A673 (cell line): Measurements from ENCODE around the gene CSTPP1. TPM values are rescaled to one million over a fixed set of nuclear protein-coding genes. Genes with fewer than 3 reads are reported as not detected.

Source experiments
- BruUV-seq: library from RNA; stranded (reverse); fragments of 400-500 nt; replicated peaks from 2 replicates; lab custom pipeline; 2021; lab: Mats Ljungman, UMichigan
- CTCF ChIA-PET: fragments of 300-600 bp; sonication (Branson Sonifier 250); formaldehyde crosslinking; loops from one replicate; lab custom pipeline; 2022; ENCODE audit warnings: antibody characterized with exemption; lab: Charles Lee
- POLR2A ChIA-PET: fragments of 300-600 bp; sonication (Branson Sonifier 250); formaldehyde crosslinking; loops from one replicate; lab custom pipeline; 2022; ENCODE audit warnings: antibody characterized with exemption; ENCODE audit not compliant: low non-redundant PET; lab: Charles Lee
- DNase-seq: peaks from one replicate; pipeline ENCODE4 v3.0.0-alpha.2; 2015; ENCODE audit warnings: low spot score
- H3K27ac ChIP-seq: fragments of 200-600 bp; sonication (generic); 2 replicates; pipeline ENCODE4 v1.5.1; 2016; ENCODE audit warnings: mixed run types, low read depth, mild to moderate bottlenecking, mixed read lengths, antibody characterized with exemption, low read length; ENCODE audit not compliant: poor library complexity, severe bottlenecking
- H3K27me3 ChIP-seq: fragments of 200-600 bp; sonication (generic); replicated peaks from 2 replicates; pipeline ENCODE4 v1.6.1; 2017; ENCODE audit warnings: mixed run types, low read depth, mild to moderate bottlenecking, mixed read lengths, antibody characterized with exemption, low read length; ENCODE audit not compliant: insufficient read depth, poor library complexity
- H3K36me3 ChIP-seq: fragments of 200-600 bp; sonication (generic); 2 replicates; pipeline ENCODE4 v1.6.1; 2016; ENCODE audit warnings: mixed run types, mild to moderate bottlenecking, mixed read lengths, antibody characterized with exemption, low read length; ENCODE audit not compliant: insufficient read depth, poor library complexity, severe bottlenecking
- H3K4me1 ChIP-seq: fragments of 200-600 bp; sonication (generic); 2 replicates; pipeline ENCODE4 v1.6.1; 2017; ENCODE audit warnings: mixed run types, mild to moderate bottlenecking, mixed read lengths, antibody characterized with exemption, low read length; ENCODE audit not compliant: insufficient read depth, poor library complexity, severe bottlenecking
- H3K4me3 ChIP-seq: fragments of 200-600 bp; sonication (generic); 2 replicates; pipeline ENCODE4 v1.5.1; 2016; ENCODE audit warnings: low read depth, mixed run types, mild to moderate bottlenecking, mixed read lengths, low read length; ENCODE audit not compliant: poor library complexity, severe bottlenecking
- H3K9me3 ChIP-seq: fragments of 200-600 bp; sonication (generic); 2 replicates; pipeline ENCODE4 v1.6.1; 2016; ENCODE audit warnings: mixed run types, low read depth, mild to moderate bottlenecking, mixed read lengths, antibody characterized with exemption, low read length; ENCODE audit not compliant: poor library complexity, severe bottlenecking
- CTCF ChIP-seq: fragments of 300-800, 200-600 bp; sonication (generic); conservative IDR thresholded peaks from 2 replicates; pipeline ENCODE4 v1.5.1; 2017; ENCODE audit warnings: low read depth, mild to moderate bottlenecking, antibody characterized with exemption, low read length, moderate library complexity, mixed read lengths
- EZH2 ChIP-seq: fragments of 200-600 bp; sonication (generic); IDR thresholded peaks from 2 replicates; pipeline ENCODE4 v1.6.1; 2017; ENCODE audit warnings: borderline replicate concordance, low read depth, mild to moderate bottlenecking, mixed read lengths, antibody characterized with exemption, low read length; ENCODE audit not compliant: poor library complexity, severe bottlenecking
- intact Hi-C: fragments of 100-400 bp; cut with micrococcal nuclease; formaldehyde crosslinking; loops from one replicate; pipeline ENCODE4 v1.10.0; 2022; ENCODE audit not compliant: unreplicated experiment
- total RNA-seq: library from RNA; stranded (reverse); gene quantifications from 2 replicates; pipeline ENCODE4 v1.2.3, GENCODE V29; 2021

Gene CSTPP1
- total RNA-seq, 1 experiment from 2014 or later: 79.3 TPM

- Histone ChIP-seq H3K27me3 (no peaks in the 10 kb centered on the region), H3K4me3 (no peak overlapping the region), H3K27ac (no peak overlapping the region), H3K4me1 (no peaks in the 10 kb centered on the region), H3K9me3 (no peaks in the 10 kb centered on the region), H3K36me3 (no peaks in the 10 kb centered on the region)
- TF ChIP-seq EZH2 (no peak), CTCF (no peak)
- intact Hi-C loops: no loop called here
- no TSS peak for BruUV-seq
- DNase-seq: no peak
- ChIA-PET CTCF (no interaction called here), POLR2A (no interaction called here)
Observed at GRCh38 chr11:47148270-47148669, 211.7 kb downstream of the CSTPP1 start.

DNA sequence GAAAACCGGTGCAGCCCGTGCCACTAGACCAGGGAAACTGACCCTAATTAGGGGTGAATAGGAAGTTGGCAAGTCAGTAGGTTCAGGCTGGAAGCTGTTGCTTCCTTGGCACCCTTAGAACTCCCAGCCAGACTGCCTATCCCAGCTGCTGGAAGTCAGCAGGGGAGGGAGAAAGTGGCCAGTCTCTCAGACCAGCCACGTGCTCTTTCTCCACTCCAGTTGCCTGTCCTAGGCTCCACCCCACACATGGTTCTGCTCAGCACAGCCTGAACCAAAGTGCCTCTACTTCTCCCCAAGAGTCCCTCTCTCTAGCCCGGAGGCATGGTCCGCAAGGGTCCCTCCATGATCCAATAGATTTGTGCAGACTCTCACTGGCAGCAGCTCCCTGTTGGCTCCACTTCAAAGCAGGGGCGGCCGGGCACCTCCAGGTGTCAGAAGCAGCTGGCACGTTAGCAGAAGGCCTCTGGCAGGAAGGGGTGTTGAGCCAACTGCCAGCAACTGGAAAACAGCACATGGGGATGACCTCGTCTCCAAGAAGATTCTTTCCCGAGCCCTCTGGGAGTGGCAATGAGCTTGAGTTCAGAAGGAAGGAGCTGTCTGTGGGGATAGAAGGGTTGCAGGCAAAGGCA is 212.5 kb downstream of the CSTPP1 start:
- no peak for DNase-seq
- Histone ChIP-seq H3K4me3 (no peak overlapping the region), H3K27ac (no peak overlapping the region), H3K36me3 (no peaks in the 10 kb centered on the region), H3K9me3 (no peaks in the 10 kb centered on the region), H3K27me3 (no peaks in the 10 kb centered on the region), H3K4me1 (no peaks in the 10 kb centered on the region)
- intact Hi-C loops: no loop called here
- TF ChIP-seq CTCF (no peak), EZH2 (no peak)
- ChIA-PET POLR2A (no interaction called here), CTCF (no interaction called here)
- no TSS peak for BruUV-seq

- ChIA-PET CTCF (no interaction called here), POLR2A (no interaction called here)
- BruUV-seq: no TSS peak
- Histone ChIP-seq H3K4me1 (no peaks in the 10 kb centered on the region), H3K27me3 (no peaks in the 10 kb centered on the region), H3K4me3 (no peak overlapping the region), H3K9me3 (no peaks in the 10 kb centered on the region), H3K27ac (no peak overlapping the region), H3K36me3 (no peaks in the 10 kb centered on the region)
- TF ChIP-seq CTCF: no peak
- TF ChIP-seq EZH2: no peak
- no peak for DNase-seq
- intact Hi-C loops: loop anchor here (10.0 kb wide), 1 partner anchor 445 kb away; the partner anchor contains the start of genes ARHGAP1 and ZNF408
Observed at GRCh38 chr11:47149782-47150181, 213.2 kb downstream of the CSTPP1 start.
